WTC11 (cell line): ENCODE data around the gene L3MBTL1.

Experiments
- E2F1 ChIP-seq: sonication (generic); formaldehyde crosslinking; IDR thresholded peaks from 2 replicates; pipeline ENCODE4 v1.8.0; 2022; ENCODE audit warnings: mild to moderate bottlenecking, missing genetic modification reagents
- ELF4 ChIP-seq: sonication (generic); formaldehyde crosslinking; IDR thresholded peaks from 2 replicates; pipeline ENCODE4 v1.8.1; 2022; ENCODE audit warnings: low read depth, mild to moderate bottlenecking, moderate library complexity, missing genetic modification reagents
- GABPB1 ChIP-seq: sonication (generic); formaldehyde crosslinking; IDR thresholded peaks from 2 replicates; pipeline ENCODE4 v1.8.1; 2023; ENCODE audit warnings: mild to moderate bottlenecking, missing genetic modification reagents
- HMGXB4 ChIP-seq: sonication (generic); formaldehyde crosslinking; IDR thresholded peaks from 2 replicates; pipeline ENCODE4 v1.8.1; 2023; ENCODE audit warnings: mild to moderate bottlenecking, moderate library complexity, missing genetic modification reagents
- JUN ChIP-seq: sonication (generic); formaldehyde crosslinking; IDR thresholded peaks from 2 replicates; pipeline ENCODE4 v1.8.0; 2023; ENCODE audit warnings: mild to moderate bottlenecking, missing genetic modification reagents
- MAX ChIP-seq: sonication (generic); formaldehyde crosslinking; IDR thresholded peaks from 2 replicates; pipeline ENCODE4 v1.8.0; 2022; ENCODE audit warnings: mild to moderate bottlenecking, missing genetic modification reagents
- NFE2L1 ChIP-seq: sonication (generic); formaldehyde crosslinking; IDR thresholded peaks from 2 replicates; pipeline ENCODE4 v1.8.1; 2023; ENCODE audit warnings: missing genetic modification reagents
- PRDM15 ChIP-seq: sonication (generic); formaldehyde crosslinking; IDR thresholded peaks from 2 replicates; pipeline ENCODE4 v1.8.0; 2022; ENCODE audit warnings: missing genetic modification reagents
- TEAD1 ChIP-seq: sonication (generic); formaldehyde crosslinking; IDR thresholded peaks from 2 replicates; pipeline ENCODE4 v1.8.0; 2022; ENCODE audit warnings: mild to moderate bottlenecking, missing genetic modification reagents
- USF2 ChIP-seq: sonication (generic); formaldehyde crosslinking; IDR thresholded peaks from 2 replicates; pipeline ENCODE4 v1.8.1; 2023; ENCODE audit warnings: mild to moderate bottlenecking, missing genetic modification reagents, moderate library complexity
- ZNF121 ChIP-seq: sonication (generic); formaldehyde crosslinking; IDR thresholded peaks from 2 replicates; pipeline ENCODE4 v1.8.0; 2023; ENCODE audit warnings: missing genetic modification reagents
- TF ChIP-seq, protein P1 (sequence below): fragments of 200-600 bp; IDR thresholded peaks from 2 replicates; pipeline ENCODE4 v1.8.0; 2022; ENCODE audit warnings: antibody characterized with exemption
- TF ChIP-seq, protein P2 (sequence below): sonication (generic); formaldehyde crosslinking; IDR thresholded peaks from 2 replicates; pipeline ENCODE4 v1.8.1; 2023; ENCODE audit warnings: mild to moderate bottlenecking, missing genetic modification reagents, borderline replicate concordance
- TF ChIP-seq, protein P3 (sequence below): sonication (generic); formaldehyde crosslinking; IDR thresholded peaks from 2 replicates; pipeline ENCODE4 v1.8.1; 2023; ENCODE audit warnings: mild to moderate bottlenecking, missing genetic modification reagents, moderate library complexity

DNA sequence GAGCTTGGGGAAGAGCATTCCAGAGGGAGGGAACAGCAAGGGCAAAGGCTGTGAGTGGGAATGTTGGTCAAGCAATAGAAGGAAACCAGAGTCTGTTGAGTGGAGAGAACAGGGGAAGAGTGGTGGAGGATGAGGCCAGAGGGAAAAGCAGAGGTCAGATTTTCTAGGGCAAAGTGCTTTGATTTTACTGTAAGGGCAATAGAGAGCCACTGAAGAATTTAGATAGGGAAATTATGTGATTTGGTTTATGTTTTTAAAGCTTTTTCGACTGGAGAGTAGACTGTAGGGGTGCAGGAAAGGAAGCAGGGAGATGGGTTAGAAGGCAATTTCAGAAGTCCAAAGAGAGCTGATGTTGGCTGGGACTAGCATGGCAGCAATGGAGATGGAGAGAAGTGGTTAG is 4.4 kb downstream of the L3MBTL1 start:
- TF ChIP-seq USF2 (no peak), HMGXB4 (no peak), JUN (CRISPR knock-in tag) (no peak), TEAD1 (CRISPR knock-in tag) (no peak), PRDM15 (no peak), MAX (CRISPR knock-in tag) (no peak), E2F1 (CRISPR knock-in tag) (no peak), GABPB1 (CRISPR knock-in tag) (no peak), ELF4 (CRISPR knock-in tag) (no peak), NFE2L1 (CRISPR knock-in tag) (no peak), ZNF121 (no peak)
- TF ChIP-seq, protein P1, sequence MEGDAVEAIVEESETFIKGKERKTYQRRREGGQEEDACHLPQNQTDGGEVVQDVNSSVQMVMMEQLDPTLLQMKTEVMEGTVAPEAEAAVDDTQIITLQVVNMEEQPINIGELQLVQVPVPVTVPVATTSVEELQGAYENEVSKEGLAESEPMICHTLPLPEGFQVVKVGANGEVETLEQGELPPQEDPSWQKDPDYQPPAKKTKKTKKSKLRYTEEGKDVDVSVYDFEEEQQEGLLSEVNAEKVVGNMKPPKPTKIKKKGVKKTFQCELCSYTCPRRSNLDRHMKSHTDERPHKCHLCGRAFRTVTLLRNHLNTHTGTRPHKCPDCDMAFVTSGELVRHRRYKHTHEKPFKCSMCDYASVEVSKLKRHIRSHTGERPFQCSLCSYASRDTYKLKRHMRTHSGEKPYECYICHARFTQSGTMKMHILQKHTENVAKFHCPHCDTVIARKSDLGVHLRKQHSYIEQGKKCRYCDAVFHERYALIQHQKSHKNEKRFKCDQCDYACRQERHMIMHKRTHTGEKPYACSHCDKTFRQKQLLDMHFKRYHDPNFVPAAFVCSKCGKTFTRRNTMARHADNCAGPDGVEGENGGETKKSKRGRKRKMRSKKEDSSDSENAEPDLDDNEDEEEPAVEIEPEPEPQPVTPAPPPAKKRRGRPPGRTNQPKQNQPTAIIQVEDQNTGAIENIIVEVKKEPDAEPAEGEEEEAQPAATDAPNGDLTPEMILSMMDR, result no peak
- TF ChIP-seq, protein P2, sequence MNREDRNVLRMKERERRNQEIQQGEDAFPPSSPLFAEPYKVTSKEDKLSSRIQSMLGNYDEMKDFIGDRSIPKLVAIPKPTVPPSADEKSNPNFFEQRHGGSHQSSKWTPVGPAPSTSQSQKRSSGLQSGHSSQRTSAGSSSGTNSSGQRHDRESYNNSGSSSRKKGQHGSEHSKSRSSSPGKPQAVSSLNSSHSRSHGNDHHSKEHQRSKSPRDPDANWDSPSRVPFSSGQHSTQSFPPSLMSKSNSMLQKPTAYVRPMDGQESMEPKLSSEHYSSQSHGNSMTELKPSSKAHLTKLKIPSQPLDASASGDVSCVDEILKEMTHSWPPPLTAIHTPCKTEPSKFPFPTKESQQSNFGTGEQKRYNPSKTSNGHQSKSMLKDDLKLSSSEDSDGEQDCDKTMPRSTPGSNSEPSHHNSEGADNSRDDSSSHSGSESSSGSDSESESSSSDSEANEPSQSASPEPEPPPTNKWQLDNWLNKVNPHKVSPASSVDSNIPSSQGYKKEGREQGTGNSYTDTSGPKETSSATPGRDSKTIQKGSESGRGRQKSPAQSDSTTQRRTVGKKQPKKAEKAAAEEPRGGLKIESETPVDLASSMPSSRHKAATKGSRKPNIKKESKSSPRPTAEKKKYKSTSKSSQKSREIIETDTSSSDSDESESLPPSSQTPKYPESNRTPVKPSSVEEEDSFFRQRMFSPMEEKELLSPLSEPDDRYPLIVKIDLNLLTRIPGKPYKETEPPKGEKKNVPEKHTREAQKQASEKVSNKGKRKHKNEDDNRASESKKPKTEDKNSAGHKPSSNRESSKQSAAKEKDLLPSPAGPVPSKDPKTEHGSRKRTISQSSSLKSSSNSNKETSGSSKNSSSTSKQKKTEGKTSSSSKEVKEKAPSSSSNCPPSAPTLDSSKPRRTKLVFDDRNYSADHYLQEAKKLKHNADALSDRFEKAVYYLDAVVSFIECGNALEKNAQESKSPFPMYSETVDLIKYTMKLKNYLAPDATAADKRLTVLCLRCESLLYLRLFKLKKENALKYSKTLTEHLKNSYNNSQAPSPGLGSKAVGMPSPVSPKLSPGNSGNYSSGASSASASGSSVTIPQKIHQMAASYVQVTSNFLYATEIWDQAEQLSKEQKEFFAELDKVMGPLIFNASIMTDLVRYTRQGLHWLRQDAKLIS, result no peak
- TF ChIP-seq, protein P3, sequence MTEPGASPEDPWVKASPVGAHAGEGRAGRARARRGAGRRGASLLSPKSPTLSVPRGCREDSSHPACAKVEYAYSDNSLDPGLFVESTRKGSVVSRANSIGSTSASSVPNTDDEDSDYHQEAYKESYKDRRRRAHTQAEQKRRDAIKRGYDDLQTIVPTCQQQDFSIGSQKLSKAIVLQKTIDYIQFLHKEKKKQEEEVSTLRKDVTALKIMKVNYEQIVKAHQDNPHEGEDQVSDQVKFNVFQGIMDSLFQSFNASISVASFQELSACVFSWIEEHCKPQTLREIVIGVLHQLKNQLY, result no peak
